UCSD-AML1 (cell line): ENCODE results near the gene NPTX1.
A peak's percentile ranks its signal among the peaks of the same experiment; 100 is the strongest.

Experiments
- DNase-seq: peaks from one replicate; lab custom pipeline; 2025; ENCODE audit not compliant: unreplicated experiment; lab: John Stamatoyannopoulos, UW

Gene NPTX1

DNA sequence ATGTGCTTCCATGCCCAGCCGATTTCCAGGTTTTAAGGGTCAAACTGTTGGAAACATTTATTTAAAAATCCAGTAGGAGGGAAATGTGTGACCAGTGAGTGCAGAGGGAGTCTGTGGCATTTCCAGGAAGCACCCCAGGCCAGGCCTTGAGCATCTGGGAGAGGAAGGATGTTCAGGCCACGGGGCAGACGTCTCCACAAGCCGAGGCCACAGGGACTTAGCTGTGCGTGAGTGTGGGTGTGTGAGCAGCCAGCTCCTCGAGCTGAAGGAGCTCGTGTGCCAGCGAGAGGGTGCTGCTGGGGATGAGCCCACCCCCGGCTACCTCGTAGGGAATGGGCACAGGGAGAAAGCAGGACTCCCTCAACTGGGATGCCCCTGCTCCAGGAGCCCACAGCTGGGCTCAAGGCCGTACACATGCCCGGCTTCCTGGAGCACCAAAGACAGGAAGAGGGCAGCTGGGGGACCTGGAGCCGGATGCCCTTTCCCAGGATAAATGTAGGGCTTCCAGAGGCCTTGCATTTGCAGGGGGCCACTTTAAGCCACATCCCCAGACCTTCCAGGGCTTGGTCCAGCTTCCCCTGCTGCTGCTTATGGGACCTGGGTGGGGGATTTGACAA lies 12.5 kb downstream of the NPTX1 start:
- DNase-seq = peak; percentile 42

DNA sequence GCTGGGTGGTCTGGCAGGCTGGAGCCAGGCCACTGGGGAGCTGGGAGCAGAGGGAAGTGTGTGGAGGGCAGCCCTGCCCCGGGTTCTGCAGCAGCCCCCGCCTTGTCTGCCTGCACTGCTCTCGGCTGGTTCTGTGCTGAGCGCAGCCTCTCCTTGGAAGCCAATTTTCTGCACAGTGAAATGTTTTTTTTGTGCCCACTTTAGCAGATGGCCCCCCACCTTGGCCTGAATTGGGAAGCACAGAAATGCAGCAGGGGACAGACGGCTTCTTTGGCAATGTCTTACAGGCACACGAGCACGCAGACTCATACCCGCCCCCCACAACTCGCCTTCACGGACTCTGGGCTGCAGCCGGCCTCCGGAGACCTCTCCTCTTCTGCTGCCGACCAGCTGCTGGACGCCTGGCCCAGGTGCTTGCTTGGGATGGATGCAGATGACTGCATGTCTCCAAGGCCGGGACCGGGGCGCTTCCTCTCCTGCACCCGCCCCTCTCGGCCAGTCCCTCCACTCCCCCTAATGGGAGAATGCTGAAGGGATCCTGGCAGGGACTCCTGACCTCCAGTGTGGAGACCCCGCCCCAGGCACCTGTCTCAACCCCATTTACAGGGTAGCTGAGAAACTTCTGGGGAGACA lies 14.8 kb downstream of the NPTX1 start:
- no peak for DNase-seq

DNA sequence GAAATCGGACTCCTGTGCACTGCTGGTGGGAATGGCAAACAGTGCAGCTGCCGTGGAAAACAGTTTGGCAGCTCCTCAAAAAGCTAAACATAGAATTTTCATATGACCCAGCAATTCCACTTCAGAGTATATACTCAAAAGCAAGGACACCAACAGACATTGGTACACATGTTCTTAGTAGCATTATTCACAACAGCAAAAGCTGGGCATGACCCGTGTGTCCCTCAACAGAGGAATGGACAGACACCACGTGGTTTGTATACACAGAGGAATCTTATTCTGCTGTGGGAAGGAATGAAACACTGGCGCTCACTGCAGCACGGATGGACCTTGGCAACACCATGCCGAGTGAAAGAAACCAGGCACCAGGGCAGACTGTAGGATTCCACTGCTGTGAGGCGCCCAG lies 16.0 kb downstream of the NPTX1 start:
- no peak for DNase-seq

DNA sequence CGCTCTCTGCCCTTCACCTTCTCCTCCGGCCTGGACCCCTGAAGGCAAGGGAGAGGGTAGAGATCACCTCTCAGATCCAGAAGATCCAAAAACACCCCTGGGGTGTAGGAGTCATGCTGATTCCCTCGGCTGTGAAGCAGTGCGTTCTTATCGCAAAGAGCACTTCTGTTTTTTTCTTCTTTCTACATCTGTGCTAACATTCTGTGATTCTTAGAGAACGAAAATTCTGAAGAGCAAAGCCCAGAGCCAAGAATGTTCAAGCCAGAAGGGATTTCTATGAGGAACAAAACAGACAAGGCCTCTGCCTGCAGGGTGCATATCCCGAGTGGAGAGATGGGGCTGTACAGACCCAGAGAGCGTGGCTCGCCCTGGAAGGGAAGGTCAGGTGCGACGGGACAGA lies 17.2 kb downstream of the NPTX1 start:
- DNase-seq = no peak

DNA sequence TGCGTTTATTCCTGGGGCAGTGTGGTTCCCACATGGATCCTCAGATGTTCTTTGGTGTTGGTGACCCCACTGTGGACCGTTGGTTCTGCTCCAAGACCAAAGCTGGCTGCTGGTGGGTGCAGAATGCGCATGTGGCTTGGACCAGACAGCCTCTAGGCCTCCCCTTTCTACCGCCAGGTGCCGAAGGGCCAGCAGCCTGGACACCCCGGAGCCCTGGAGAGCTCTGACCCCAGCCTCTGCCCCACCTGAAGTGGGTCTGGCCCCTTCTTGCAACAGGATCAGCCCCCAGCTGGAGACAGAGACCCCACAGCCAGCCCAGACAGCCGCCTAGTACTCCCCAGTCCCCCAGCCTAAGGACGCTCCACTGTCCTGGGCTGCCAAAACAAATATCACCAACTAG lies 18.4 kb downstream of the NPTX1 start:
- no peak for DNase-seq

DNA sequence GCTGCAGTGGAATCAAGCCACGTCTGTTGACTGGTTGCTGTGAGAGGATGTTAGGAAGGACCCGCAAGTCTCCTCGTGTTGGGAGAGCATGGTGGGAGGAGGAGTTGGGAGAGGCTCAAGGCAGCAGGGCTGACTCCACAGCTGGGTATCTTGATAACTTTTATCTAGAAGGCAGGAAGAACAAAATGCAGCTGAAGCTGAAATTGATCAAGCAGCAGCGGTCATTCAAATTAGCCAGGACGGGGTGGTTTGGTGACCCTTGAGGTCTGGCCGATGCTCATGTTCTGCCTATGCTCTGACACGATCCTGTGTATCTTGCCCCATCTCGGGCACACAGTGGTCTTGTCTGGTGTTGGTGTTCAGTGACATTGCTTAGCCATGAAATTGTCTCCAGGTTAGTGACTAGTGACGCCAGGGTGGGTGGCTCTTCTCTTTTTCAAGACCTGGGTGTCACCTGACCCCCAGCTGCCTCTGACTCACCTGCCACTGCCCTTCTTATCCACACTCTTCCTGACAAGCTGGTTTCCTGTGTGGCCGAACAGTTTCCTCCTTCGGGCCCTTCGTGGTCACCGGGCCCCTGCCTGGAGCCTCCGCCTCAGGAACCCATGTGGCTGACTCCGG lies 19.1 kb downstream of the NPTX1 start:
- DNase-seq = peak; percentile 73

DNA sequence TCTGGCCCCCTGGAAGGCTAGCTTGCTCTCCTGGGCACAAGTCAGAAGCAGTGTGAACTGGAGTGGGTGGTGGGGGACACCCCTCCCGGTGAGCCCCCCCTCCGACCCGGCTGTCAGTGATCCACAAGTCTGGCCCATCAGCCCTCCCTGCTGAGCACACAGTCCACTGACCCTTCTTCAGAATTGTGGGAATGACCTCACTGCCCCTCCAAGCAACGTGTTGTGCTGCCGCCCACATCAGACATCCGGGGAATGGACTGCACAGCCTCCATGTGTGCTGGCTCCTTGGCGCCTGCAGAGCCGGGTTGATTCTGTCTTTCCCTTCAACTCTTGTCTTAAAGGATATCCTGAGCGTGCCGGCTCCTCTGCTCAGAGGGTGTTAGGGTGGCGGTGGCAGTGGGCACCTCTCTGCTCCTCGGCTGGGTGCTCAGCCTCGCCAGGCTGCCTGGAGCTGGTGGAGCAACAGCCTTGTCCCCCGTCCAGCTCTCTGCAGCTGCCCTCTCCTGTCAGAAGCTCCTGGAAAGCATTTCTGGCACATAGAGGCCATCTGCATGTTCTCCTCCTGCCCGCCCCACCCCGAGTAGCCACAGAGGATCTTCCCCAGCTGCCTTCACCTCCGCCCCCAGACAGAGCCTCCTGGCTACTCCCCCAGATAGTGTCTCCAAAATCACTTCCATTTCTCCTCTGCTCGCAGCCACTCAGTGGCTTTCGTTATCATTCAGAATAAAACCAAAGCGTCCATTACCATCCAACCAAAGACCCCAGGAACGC lies 19.8 kb downstream of the NPTX1 start:
- DNase-seq = peak; percentile 33

DNA sequence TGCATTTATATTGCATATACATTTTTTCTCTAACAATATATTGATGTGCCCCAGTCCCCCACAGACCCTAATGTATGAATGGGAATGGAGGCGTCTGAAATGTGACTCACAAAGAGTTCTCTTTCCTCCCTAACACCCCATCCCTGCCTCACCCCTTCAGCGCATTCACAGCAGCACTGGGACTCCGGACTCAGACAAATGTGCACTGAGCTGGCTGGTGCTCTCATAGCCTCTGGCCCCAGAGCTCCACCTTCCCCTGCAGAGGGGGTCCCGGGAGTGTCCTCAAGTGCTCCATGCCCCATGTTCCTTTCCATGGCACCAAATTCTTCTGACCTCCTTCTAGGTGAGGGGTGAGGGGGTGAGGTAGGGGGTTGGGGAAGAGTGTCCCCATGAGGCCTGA lies 20.6 kb downstream of the NPTX1 start:
- no peak for DNase-seq

DNA sequence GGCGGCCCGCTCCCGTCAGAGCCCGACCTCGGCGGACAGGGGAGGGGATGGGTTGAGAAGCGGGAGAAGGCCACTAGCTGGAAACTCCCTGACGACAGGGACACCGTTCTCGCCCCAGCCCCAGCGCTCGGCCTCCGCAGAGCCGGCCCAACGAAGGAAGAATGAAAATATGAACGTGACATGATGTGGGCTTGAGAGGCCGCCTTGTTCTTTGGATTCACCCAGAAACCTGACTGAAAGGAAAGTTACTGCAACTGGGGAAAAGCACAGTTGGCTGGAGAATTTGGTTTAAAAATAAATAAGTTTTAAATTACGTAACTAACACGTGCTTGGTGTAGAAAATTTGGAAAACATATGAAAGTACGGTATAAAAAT lies 21.1 kb downstream of the NPTX1 start:
- no peak for DNase-seq

DNA sequence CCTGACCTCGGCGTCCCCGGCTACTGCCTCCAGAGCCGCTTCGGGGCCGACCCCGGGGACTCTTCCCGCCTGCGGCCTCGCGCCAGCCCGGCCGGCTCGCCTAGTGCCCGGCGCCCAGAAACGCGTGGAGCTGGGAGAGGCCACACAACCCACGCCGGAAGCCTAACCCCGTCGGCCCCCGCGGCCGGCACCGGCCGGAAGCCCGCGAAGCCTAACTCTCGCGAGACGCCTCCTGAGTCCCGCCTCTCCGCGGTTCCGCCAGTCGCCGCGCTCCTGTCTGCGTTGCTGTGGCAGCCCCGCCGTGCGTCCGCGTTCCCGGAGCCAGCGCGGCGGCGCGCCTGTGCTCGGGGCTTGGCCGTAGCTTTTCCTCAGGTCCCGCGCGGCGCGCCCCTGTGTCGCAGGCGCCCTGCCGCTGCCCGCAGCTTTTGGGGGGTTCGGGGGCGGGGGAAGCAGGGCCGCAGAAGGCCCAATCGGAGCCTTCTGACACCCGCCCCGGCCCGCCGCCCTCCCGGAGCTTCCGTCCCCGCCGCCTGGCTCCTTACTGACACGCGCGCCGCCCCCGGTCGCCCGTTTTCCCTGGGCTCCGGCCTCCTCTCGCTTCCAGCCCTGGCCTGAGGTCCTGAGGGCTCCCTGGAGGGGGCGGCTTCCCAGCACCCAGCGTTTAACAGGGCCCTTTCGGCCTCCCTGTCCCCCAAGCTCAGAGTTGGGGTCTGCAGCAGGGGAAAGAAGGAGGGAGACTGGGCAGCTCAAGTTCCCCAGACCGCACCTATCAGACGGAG lies 21.7 kb downstream of the NPTX1 start:
- DNase-seq = peak; percentile 96

DNA sequence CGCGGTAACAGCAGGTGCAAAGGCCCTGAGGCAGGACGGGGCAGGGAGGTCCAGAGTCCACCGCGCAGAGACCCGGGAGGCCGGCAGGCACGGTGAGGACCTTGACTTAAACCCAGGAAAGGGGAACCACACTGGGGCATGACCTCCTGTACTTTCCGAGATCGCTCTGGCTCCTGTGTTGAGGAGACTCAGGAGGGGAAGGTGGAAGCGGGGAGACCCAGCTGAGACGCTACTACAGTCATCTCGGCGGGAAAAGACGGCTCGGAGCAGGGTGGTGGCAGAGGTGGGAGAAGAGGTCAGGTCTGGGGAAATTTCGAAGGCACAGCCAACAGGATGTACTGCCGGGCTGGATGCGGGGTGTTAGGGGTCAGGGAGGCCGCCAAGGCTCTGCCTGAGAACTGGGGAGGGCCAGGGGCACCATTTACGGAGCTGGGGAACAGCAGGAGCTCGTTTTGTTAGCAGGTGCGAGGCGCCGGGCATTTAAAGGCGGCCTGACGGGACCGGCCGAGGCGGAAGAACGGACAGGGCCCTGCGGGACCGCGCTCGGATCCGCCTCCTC lies 22.3 kb downstream of the NPTX1 start:
- no peak for DNase-seq

DNA sequence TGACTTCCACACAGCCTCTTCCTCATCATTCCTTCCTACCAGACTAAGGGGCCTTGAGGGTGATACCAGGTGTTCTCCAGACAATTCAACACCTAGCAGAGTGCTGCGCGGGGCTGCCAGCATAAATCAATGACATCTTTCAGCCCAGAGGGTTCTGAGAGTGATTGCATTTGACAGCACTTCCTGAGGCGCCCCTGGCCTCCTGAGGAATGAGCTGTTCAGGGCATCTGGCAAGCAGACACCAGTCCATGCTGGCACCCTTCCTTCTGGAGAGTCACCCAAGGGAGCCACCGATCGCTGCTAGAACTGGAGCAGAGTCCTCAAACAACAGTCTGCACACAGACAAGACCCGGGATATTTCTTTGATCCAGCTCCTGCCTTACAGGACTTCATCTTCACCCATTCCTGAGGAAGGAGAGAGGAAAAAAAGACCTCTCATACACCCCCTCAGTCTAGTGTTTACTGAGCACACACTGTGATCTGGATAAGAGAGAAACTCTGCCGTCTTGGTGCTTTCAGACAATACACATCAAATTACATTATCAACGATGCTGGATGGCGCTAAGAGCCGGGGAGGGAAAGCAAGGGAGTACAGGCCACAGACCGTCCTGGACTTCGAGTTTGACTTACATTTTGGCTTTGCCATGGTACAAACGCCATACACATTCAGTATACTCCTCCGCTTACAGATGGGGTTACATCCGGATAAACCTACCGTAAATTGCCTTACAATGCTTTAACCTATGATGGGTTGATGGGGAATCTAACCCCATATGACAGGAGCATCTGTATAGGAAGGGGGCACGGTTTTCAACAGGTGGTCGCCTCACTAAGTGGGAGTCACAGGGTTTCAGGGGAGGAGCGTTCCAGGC lies 23.0 kb downstream of the NPTX1 start:
- no peak for DNase-seq

DNA sequence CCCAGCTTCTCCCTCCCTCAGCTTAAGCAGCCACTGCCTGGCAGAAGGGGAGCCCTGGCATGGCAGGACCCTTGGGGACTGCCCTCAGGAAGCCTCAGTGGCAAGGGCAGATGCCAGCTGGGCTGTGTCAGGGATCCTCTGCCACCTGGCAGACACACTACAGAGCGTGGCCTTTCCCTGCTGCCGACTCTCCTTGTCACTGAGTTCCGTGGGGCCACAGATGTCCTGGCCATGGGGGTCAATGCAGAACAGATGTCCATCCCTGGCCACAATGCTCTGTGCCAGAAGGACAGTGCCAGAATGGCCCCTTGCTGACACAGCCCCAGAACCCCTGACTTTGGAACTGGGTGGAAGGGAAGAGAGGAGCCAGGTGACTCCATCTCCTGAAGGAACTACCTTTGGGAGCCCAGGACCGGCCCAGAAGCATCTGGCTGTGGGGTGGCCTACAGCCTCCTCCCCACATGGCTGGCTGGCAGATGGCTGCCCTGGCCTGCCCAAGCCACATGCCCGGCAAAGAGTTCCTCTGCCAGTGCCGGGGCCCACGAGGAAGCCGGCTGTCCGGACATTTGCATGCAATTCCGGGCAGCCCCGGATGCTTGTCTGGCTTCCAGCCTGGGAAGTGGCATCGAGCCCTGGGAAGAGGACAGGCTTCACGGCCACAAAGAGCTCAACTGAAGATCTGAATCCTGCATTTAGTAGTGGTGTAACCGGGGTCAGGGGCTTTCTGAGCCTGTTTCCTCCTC lies 24.1 kb downstream of the NPTX1 start:
- DNase-seq = no peak

DNA sequence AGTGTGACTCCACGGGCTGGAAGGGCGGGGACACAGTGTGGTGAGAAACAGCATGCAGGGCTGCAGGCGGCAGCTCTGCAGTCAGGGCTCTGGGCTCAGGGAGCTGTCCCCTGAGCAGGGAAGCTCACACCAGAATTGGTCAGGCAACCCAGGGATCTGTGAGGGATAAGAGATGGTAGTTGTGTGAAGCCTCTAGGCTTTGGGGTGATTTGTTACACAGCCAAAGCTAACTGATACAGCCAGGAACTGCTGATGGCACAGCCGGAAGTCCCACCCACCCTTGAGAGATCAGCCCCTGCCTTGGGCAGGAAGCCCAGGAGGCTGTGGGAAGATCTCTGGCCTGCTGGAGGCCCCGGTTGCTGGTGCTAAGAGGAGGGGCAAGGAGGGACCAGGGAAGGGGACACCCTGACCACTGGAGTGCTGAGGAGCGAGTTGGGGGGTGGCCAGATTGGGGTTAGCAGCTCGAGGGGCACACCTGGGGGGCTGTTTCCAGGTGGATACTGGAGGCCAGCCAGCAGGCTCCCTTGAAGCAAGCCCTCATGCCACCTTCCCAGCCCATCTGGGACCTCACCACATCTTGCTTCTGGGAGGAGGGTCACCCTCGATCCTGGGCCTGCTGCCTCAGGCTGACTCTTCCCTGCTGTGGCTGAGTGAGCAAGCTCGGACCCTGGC lies 25.2 kb downstream of the NPTX1 start:
- DNase-seq = no peak

DNA sequence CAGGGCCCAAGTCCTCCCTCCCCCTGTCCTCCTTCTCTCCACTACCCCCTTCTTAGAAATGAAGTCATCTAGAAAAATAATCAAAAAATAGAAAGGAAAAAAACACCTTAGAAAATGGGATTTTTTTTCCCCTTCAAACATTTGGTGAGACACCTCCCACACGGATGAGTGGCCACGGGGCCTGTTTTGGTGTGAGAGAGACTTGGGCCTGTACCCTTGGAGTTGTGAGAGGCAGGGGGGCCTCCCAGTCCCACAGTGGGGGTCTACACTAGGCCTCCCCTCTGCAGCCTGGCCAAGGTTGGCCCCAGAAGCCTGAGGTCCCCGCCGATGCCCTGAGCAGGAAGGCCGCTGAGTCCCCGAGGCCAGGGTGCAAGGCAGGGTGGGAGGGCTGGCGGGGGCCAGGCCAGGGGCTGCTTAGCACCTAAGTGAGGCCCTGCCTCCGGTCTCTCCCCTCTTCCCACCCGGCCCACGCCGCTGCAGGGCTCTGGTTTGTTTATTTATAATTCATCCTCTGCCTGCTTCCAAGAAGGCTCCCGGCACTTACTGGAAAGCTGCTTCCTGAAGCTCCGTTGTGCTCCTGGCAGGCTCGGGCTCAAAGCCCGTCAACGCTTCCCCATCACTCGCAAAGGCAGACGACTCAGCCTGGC lies 26.4 kb downstream of the NPTX1 start:
- no peak for DNase-seq

DNA sequence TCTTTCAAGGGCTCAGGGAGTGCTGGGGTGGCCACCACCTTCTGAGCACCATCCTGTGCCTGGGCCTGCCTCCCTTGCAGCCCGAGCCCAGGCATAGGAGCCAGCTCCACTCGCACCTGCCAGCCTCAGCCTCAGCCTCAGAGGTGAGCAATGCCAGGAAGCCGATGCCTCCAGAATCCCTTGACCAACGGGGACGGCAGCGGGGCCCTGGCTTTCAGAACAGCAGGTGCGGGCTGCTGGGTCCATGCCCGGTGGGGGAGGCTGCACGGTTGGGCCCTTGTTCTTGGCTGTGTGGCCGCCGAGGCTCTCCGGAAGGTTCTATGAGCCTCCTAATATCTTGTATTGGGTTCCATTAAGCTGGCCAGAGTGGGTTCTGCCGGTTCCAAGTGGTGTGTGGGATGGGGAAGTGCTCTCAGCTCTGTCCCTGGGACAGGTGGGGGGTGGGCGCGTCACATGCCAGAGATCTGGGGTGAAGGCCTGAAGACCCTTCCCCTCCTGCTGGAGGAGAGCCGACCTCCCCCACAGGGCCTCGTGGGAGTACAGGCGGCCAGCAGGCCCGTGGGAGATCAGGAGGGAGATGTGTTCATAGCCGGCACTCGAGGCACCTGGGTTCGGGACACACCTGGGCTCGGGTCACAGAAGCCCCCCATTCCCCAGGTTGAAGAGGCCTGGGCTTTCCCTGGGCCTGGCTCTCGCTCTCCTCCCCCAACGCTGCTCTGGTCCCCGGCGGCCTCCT lies 27.0 kb downstream of the NPTX1 start:
- DNase-seq = no peak

DNA sequence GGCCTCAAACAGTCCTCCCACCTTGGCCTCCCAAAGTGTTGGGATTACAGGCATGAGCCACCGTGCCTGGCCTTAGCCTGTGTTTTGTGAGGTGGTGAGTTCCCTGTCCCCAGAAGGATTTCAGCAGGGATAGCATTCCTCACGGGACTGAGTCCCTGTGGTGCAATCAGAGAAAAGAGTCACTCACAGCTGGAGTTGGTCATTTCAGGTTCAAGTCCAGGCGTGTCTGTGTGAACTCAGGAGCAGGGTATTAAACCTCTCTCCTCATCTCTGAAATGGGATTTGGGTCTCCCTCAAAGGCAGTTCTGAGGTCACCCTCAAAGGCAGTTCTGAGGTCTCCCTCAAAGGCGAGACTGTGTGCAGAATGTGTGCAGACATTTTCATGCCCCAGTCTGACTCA lies 28.6 kb downstream of the NPTX1 start:
- DNase-seq = no peak
